ENCODE data around the gene ISM2.
"Not testable (repeated sequence)": the region's sequence is repeated elsewhere in the genome, so short reads cannot be mapped to it uniquely, and the experiment has no call there.

Gene ISM2

GRCh38 chr14:77498120-77498979 is at the start of gene ISM2:
Gene ISM2, minus strand, starts transcription at chr14:77498816. Its CDS starts 23 bp downstream, at chr14:77498793.
- DNase-seq (ENCODE audit: low read depth), result no peak

GRCh38 chr14:77547512-77548180 is 49.0 kb upstream of the ISM2 start:
- no peak for DNase-seq (ENCODE audit: low read depth)

DNA sequence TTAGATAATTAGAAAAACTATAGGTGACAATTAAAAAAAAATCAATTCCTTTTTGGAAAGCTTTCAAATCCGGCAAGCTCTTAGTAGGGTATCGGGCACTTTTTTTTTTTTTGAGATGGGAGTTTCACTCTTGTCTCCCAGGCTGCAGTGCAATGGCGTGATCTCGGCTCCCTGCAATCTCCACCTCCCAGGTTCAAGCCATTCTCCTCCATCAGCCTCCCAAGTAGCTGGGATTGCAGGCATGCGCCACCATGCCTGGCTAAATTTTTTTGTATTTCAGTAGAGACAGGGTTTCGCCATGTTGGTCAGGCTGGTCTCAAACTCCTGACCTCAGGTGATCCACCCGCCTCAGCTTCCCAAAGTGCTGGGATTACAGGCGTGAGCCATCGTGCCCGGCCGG is 46.6 kb upstream of the ISM2 start:
- DNase-seq (ENCODE audit: low read depth), result not testable (repeated sequence)

DNA sequence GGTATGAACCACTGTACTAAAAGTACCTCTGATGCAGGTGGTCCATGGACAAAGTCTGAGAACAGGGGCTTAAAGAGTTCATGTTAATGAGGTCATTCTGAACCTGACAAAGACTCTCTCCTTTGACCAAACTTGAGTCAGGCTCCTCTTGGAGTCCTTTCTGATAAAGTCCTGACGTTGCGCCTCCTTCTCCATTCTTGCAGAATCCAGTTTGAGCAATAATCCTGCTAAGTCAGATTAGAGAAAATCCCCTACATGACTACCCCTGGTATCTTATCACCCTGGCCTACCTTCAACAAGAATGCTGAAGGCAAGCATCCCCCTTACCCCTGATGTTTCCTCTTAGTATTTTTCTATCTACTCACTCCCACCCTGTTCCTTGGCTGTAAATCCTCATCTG is 46.0 kb upstream of the ISM2 start:
- DNase-seq (ENCODE audit: low read depth), result no peak

- DNase-seq (ENCODE audit: low read depth), result no peak
These were observed 45.2 kb upstream of the ISM2 start for GRCh38 chr14:77543637-77544334.

- no peak for DNase-seq (ENCODE audit: low read depth)
These were observed 44.6 kb upstream of the ISM2 start for GRCh38 chr14:77543240-77543551.

DNA sequence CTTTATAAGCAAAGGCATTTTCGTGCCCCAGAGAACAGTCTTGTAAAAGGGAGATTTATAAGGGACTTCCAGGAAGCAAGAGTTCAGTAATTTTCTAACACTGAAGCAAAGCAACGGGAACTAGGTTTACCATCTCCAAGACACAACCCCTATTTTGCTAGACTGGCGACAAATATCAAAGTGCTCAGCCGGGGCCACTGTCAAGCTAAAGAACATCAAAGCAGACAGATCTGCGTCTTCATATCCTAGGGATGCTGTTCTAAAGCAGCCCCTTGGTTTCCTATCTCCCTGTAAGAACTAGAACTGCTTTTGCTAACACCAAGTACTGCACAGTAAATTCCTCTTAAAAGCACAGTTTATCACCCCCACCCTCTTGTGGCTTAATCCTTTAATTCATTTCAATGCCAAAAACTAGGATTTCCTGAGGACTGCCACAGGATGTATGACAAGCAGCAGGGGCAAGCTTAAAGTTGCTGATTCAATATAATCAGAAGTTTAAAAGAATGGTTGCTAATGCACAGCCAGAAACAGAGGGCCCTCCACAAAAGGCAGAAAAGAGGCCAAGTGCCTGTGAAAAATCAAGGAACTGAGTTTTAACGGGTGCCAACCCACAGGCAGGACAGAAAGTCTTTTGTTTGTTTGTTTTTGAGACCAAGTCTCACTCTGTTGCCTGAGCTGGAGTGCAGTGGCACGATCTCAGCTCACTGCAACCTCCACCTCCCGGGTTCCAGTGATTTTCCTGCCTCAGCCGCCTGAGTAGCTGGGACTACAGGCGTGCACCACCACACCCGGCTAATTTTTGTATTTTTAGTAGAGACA is 44.0 kb upstream of the ISM2 start:
- no peak for DNase-seq (ENCODE audit: low read depth)

DNA sequence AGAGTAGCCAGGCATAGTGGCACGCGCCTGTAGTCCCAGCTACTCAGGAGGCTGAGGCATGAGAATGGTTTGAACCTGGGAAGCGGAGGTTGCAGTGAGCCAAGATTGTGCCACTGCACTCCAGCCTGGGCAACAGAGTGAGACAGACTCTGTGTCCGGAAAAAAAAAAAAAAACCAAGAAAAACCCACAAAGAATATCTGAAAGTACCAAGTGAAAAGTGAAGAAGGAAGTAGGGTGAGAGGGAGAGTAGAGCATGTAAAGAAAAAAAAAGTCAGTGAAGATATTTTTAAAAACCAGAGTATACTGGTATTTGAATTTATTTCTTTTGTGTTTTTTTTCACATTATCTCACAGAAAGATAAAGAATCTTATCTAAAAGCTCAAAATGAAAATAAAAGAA is 43.3 kb upstream of the ISM2 start:
- DNase-seq (ENCODE audit: low read depth), result no peak

- DNase-seq (ENCODE audit: low read depth), result not testable (repeated sequence)
These were observed 38.3 kb upstream of the ISM2 start for GRCh38 chr14:77536951-77537350.

- DNase-seq (ENCODE audit: low read depth), result no peak
These were observed 32.5 kb upstream of the ISM2 start for GRCh38 chr14:77531071-77531470.

DNA sequence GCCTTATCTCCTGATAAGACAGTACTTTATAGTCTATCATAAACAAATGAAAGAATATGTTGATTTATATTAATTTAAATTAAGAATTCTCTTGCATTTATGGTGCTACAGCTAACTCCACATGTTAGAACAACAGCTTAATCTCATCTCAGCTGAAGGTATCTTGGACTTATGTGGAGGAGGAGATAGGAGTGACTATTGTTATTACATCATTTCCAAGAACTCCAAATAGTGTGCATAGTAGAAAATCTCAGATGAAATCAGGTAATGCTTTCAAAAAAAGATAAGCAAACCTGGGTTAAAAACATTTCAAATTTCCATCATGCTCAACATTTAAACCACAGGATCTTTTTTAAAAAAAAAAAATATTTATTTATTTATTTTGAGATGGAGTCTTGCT is 31.3 kb upstream of the ISM2 start:
- DNase-seq (ENCODE audit: low read depth), result no peak

GRCh38 chr14:77529213-77529612 is 30.6 kb upstream of the ISM2 start:
- DNase-seq (ENCODE audit: low read depth), result no peak

DNA sequence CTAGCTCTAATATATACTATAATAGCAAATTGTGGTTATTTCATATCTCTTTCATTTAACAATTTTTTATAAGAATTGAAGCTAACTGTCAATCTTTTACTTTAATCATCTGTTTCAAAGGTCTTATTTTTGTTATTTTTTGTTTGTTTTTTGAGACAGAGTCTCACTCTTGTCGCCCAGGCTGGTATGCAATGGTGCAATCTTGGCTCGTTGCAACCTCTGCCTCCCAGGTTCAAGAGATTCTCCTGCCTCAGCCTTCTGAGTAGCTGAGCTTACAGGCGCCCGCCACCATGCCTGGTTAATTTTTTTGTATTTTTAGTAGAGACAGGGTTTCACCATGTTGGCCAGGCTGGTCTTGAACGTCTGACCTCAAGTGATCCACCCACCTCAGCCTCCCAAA is 30.1 kb upstream of the ISM2 start:
- not testable (repeated sequence) for DNase-seq (ENCODE audit: low read depth)

DNA sequence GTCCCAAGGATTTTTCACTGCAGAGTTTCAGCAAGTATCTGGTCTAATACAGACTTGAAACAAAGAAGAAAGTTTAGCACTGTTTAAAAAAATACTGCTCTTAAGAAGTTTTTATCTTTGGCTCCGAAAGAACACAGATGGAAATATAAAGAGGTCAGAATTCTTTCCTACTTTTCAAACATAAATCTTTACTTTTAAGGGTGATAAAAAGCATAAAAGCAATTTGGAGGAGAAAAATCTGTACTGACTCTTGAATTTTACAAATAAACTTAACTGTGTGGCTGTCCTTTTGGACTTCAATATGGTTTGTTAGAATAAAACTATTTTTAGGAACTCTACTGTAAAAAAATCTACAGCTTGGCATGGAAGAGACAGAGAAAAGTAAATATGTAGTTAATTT is 27.6 kb upstream of the ISM2 start:
- DNase-seq (ENCODE audit: low read depth), result no peak

- no peak for DNase-seq (ENCODE audit: low read depth)
These were observed 25.9 kb upstream of the ISM2 start for GRCh38 chr14:77524536-77524935.

- DNase-seq (ENCODE audit: low read depth), result no peak
These were observed 24.5 kb upstream of the ISM2 start for GRCh38 chr14:77523109-77523508.

- no peak for DNase-seq (ENCODE audit: low read depth)
These were observed 21.9 kb upstream of the ISM2 start for GRCh38 chr14:77520555-77520954.

GRCh38 chr14:77516126-77516525 is 17.5 kb upstream of the ISM2 start:
- DNase-seq (ENCODE audit: low read depth), result no peak

GRCh38 chr14:77511486-77512162 is 13.0 kb upstream of the ISM2 start:
- no peak for DNase-seq (ENCODE audit: low read depth)

DNA sequence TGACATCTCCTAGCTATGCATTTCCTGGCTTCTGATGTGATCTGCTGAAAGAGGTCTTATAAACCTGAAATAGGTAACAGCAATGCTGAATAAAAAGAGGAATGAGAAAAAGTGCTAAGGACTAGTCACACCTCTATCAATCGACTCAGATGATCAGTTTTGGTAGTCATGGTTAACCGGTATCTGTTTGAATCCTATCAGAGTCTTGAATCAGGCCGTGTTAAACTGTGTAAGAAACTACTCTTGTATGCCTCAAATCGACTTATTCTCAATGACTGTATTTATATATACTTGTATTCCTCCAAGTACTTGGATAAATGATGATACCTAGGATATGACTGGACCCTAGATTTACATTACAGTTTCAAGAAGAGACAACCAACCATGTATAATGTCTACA is 10.8 kb upstream of the ISM2 start:
- no peak for DNase-seq (ENCODE audit: low read depth)

GRCh38 chr14:77508876-77509275 is 10.3 kb upstream of the ISM2 start:
- no peak for DNase-seq (ENCODE audit: low read depth)

DNA sequence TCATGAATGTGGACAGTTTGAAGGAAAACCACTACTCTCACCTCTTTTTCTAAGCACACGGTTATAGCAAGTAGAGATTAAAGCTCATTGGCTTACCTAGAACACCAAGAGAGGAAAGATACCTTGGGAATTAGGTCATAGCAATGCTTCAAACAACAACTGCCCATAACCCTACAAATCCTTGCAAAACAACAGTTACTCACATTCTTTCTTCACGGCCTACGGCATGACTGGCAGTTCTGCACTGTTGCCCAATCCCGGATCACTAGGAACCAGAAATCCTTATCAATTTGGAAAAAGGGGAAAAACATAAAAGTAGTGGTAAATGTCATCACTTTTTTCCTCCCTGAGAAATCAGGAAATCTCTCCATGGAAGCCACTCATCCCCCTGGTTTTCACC is 9.6 kb upstream of the ISM2 start:
- DNase-seq (ENCODE audit: low read depth), result no peak

Measured in GM04504 (cell line).